SU-DHL-6 (cell line): ENCODE measurements around the gene CTNNBL1.

Experiments used
- H2AFZ ChIP-seq: fragments of 200-600 bp; sonication (generic); 2 replicates; pipeline ENCODE4 v1.6.1; 2014; ENCODE audit warnings: low read depth, mild to moderate bottlenecking, moderate library complexity, mixed read lengths, antibody characterized with exemption, low read length; ENCODE audit not compliant: severe bottlenecking
- H3F3A ChIP-seq: fragments of 200-600 bp; shearing (Covaris generic); 2 replicates; pipeline ENCODE4 v1.6.0; 2016; ENCODE audit warnings: antibody characterized with exemption, mild to moderate bottlenecking; ENCODE audit not compliant: insufficient read depth
- H3K27ac ChIP-seq: fragments of 200-600 bp; sonication (generic); 2 replicates; pipeline ENCODE4 v1.5.1; 2016; ENCODE audit warnings: low read depth, mild to moderate bottlenecking, low read length, moderate library complexity, mixed read lengths
- H3K27me3 ChIP-seq: fragments of 200-600 bp; sonication (generic), shearing (Covaris generic); 2 replicates; pipeline ENCODE4 v1.6.0; 2014; ENCODE audit warnings: mild to moderate bottlenecking, low read length
- H3K36me3 ChIP-seq: fragments of 200-600 bp; sonication (generic); 2 replicates; pipeline ENCODE4 v1.6.1; 2014; ENCODE audit warnings: mild to moderate bottlenecking, low read length, mixed read lengths
- H3K4me2 ChIP-seq: fragments of 300-600, 200-600 bp; shearing (Covaris generic), sonication (generic); 2 replicates; pipeline ENCODE4 v1.6.0; 2014; ENCODE audit warnings: low read length, low read depth, mild to moderate bottlenecking; ENCODE audit not compliant: poor library complexity, severe bottlenecking
- H3K4me3 ChIP-seq: fragments of 200-600 bp; sonication (generic); 2 replicates; pipeline ENCODE4 v1.5.1; 2014; ENCODE audit warnings: antibody characterized with exemption, low read length, mild to moderate bottlenecking, mixed read lengths; ENCODE audit not compliant: insufficient read depth, poor library complexity, severe bottlenecking
- H3K79me2 ChIP-seq: fragments of 200-600 bp; sonication (generic); 2 replicates; pipeline ENCODE4 v1.6.1; 2014; ENCODE audit warnings: mild to moderate bottlenecking, low read length, moderate library complexity; ENCODE audit not compliant: insufficient read depth
- H3K9ac ChIP-seq: fragments of 200-600 bp; sonication (generic); 2 replicates; pipeline ENCODE4 v1.7.0; 2014; ENCODE audit warnings: mild to moderate bottlenecking, low read length
- H3K9me2 ChIP-seq: fragments of 200-600 bp; sonication (generic); replicated peaks from 2 replicates; pipeline ENCODE4 v1.6.1; 2014; ENCODE audit warnings: low read length; ENCODE audit not compliant: insufficient read depth
- H3K9me3 ChIP-seq: fragments of 200-600 bp; sonication (generic); 2 replicates; pipeline ENCODE4 v1.6.1; 2014; ENCODE audit warnings: low read length, mixed read lengths; ENCODE audit not compliant: insufficient read depth
- H4K20me1 ChIP-seq: fragments of 200-600 bp; sonication (generic); 2 replicates; pipeline ENCODE4 v1.6.1; 2014; ENCODE audit warnings: low read depth, mild to moderate bottlenecking, antibody characterized with exemption, low read length, moderate library complexity, mixed read lengths
- CTCF ChIP-seq: fragments of 200-600 bp; sonication (generic); IDR thresholded peaks from one replicate; pipeline ENCODE4 v1.5.1; 2017; ENCODE audit warnings: antibody characterized with exemption, mild to moderate bottlenecking, low read length, moderate library complexity; ENCODE audit not compliant: insufficient read depth, poor library complexity, severe bottlenecking
- EZH2phosphoT487 ChIP-seq: fragments of 200-600 bp; sonication (generic), shearing (Covaris generic); conservative IDR thresholded peaks from 2 replicates; pipeline ENCODE4 v1.6.1; 2018; ENCODE audit warnings: mild to moderate bottlenecking, antibody characterized with exemption, low read length, moderate library complexity, mixed read lengths

The CTNNBL1 gene

GRCh38 chr20:37798312-37798711 lies 104.5 kb downstream of the CTNNBL1 start:
- no peak overlapping the region for H3K4me2 ChIP-seq
- no peaks in the 10 kb centered on the region for H3K27me3 ChIP-seq
- H3K9me3 ChIP-seq = no peaks in the 10 kb centered on the region
- no peaks in the 10 kb centered on the region for H4K20me1 ChIP-seq
- H2AFZ ChIP-seq = no peak overlapping the region
- H3K4me3 ChIP-seq = no peak overlapping the region
- H3K9me2 ChIP-seq = no peaks in the 10 kb centered on the region
- no peak for TF ChIP-seq EZH2phosphoT487
- TF ChIP-seq CTCF = no peak
- H3K79me2 ChIP-seq = no peaks in the 10 kb centered on the region
- no peak overlapping the region for H3K9ac ChIP-seq
- no peaks in the 10 kb centered on the region for H3K36me3 ChIP-seq
- H3F3A ChIP-seq = no peaks in the 10 kb centered on the region
- H3K27ac ChIP-seq = no peak overlapping the region

- Histone ChIP-seq H3K4me3 (no peak overlapping the region), H3K4me2 (no peak overlapping the region), H3K27ac (no peak overlapping the region), H4K20me1 (no peaks in the 10 kb centered on the region), H3K36me3 (no peaks in the 10 kb centered on the region), H3K9me2 (no peaks in the 10 kb centered on the region), H3K9ac (no peak overlapping the region), H3K79me2 (no peaks in the 10 kb centered on the region), H3K27me3 (no peaks in the 10 kb centered on the region), H3F3A (no peaks in the 10 kb centered on the region), H3K9me3 (no peaks in the 10 kb centered on the region), H2AFZ (no peak overlapping the region)
- TF ChIP-seq CTCF (no peak), EZH2phosphoT487 (no peak)
These were observed 106.8 kb downstream of the CTNNBL1 start for GRCh38 chr20:37800618-37801017.

- no peaks in the 10 kb centered on the region for H3F3A ChIP-seq
- H3K79me2 ChIP-seq = no peaks in the 10 kb centered on the region
- TF ChIP-seq CTCF (no peak), EZH2phosphoT487 (no peak)
- H3K36me3 ChIP-seq = no peaks in the 10 kb centered on the region
- H2AFZ ChIP-seq = no peak overlapping the region
- no peaks in the 10 kb centered on the region for H3K27me3 ChIP-seq
- no peak overlapping the region for H3K9ac ChIP-seq
- no peaks in the 10 kb centered on the region for H3K9me2 ChIP-seq
- no peak overlapping the region for H3K27ac ChIP-seq
- H3K4me2 ChIP-seq = no peak overlapping the region
- no peak overlapping the region for H3K4me3 ChIP-seq
- H4K20me1 ChIP-seq = no peaks in the 10 kb centered on the region
- no peaks in the 10 kb centered on the region for H3K9me3 ChIP-seq
These were observed 108.1 kb downstream of the CTNNBL1 start for GRCh38 chr20:37801921-37802320.
